K562 (cell line): ENCODE results near the gene ZSWIM4. TPM values are rescaled to one million over a fixed set of nuclear protein-coding genes. Genes with fewer than 3 reads are reported as not detected.

Experiments
- ATF3 ChIP-seq, 2 experiments: fragments of 450-650 bp in 1 of 2; sonication (generic) in 1 of 2; formaldehyde crosslinking in 1 of 2; IDR thresholded peaks in 1 of 2; conservative IDR thresholded peaks in 1 of 2; 2 replicates each; pipeline versions ENCODE4 v1.6.1 to v1.8.1; 2016 to 2023; ENCODE audit warnings: mild to moderate bottlenecking in 2 of 2, moderate library complexity in 2 of 2, inconsistent platforms in 1 of 2, missing genetic modification reagents in 1 of 2
- E2F8 ChIP-seq: fragments of 450-650 bp; IDR thresholded peaks from 2 replicates; pipeline ENCODE4 v1.7.1; 2018; ENCODE audit warnings: mild to moderate bottlenecking, low read depth; ENCODE audit not compliant: partially characterized antibody
- ESRRA ChIP-seq: fragments of 450-650 bp; IDR thresholded peaks from 2 replicates; pipeline ENCODE4 v1.6.1; 2014; ENCODE audit warnings: low read depth, mild to moderate bottlenecking, moderate library complexity, borderline replicate concordance
- HMGN3 ChIP-seq: IDR thresholded peaks from 2 replicates; pipeline ENCODE4 v1.6.1; 2011; ENCODE audit warnings: borderline replicate concordance, low read depth, mild to moderate bottlenecking, mixed read lengths, low read length; ENCODE audit not compliant: insufficient read length; ENCODE audit errors: extremely low read depth
- ILF3 ChIP-seq: fragments of 450-650 bp; IDR thresholded peaks from 2 replicates; pipeline ENCODE4 v1.6.1; 2018; ENCODE audit warnings: antibody characterized with exemption, mild to moderate bottlenecking, moderate library complexity, borderline replicate concordance
- MAZ ChIP-seq, 2 experiments: fragments of 450-650 bp in 1 of 2; sonication (generic) in 1 of 2; formaldehyde crosslinking; IDR thresholded peaks in 1 of 2; conservative IDR thresholded peaks in 1 of 2; 2 replicates each; pipeline versions ENCODE4 v1.4.0 to v1.5.0; 2020; ENCODE audit warnings: mild to moderate bottlenecking in 1 of 2, missing genetic modification reagents in 1 of 2
- NONO ChIP-seq, 2 experiments: fragments of 200-400 bp in 1 of 2; fragments of 450-650 bp in 1 of 2; formaldehyde crosslinking in 1 of 2; IDR thresholded peaks; 2 replicates each; pipeline ENCODE4 v1.6.1; 2017; ENCODE audit warnings: low read depth in 2 of 2, mild to moderate bottlenecking in 2 of 2, moderate library complexity in 2 of 2, low read length in 1 of 2
- OTX1 ChIP-seq: fragments of 450-650 bp; formaldehyde crosslinking; IDR thresholded peaks from 2 replicates; pipeline ENCODE4 v1.4.0; 2022; ENCODE audit warnings: mild to moderate bottlenecking
- RNF219 ChIP-seq: fragments of 250-450 bp; sonication (Bioruptor Pico); IDR thresholded peaks from 2 replicates; pipeline ENCODE4 v1.5.0; 2022; ENCODE audit warnings: mild to moderate bottlenecking
- TCF15 ChIP-seq: fragments of 250-450 bp; sonication (Bioruptor Pico); IDR thresholded peaks from 2 replicates; pipeline ENCODE4 v1.8.0; 2022; ENCODE audit warnings: moderate library complexity, mild to moderate bottlenecking, inconsistent platforms
- THAP7 ChIP-seq: fragments of 250-450 bp; sonication (Bioruptor Pico); IDR thresholded peaks from 2 replicates; pipeline ENCODE4 v1.5.0; 2021
- THRAP3 ChIP-seq: fragments of 450-650 bp; IDR thresholded peaks from 2 replicates; pipeline ENCODE4 v1.6.1; 2016; ENCODE audit warnings: mild to moderate bottlenecking, inconsistent platforms, borderline replicate concordance
- VEZF1 ChIP-seq: fragments of 200-800 bp; sonication (Bioruptor generic); IDR thresholded peaks from 2 replicates; pipeline ENCODE4 v1.6.1; 2017; ENCODE audit warnings: missing genetic modification characterization, missing compliant biosample characterization
- ZNF589 ChIP-seq: fragments of 200-800 bp; sonication (Bioruptor generic); IDR thresholded peaks from 2 replicates; pipeline ENCODE4 v1.6.1; 2016; ENCODE audit warnings: low read depth, missing genetic modification characterization, missing compliant biosample characterization
- ZNF764 ChIP-seq: fragments of 250-450 bp; sonication (Bioruptor Pico); IDR thresholded peaks from 2 replicates; pipeline ENCODE4 v1.4.0; 2020; ENCODE audit warnings: low read depth, mild to moderate bottlenecking, moderate library complexity
- polyA plus RNA-seq, 8 experiments: library from polyadenylated mRNA; depleted of rRNA in 4 of 8; stranded (reverse) in 5 of 8; unstranded in 3 of 8; fragments of >200 nt; fragmentation: Nextera tagmentation in 2 of 8; fragmentation: Illumina TruSeq in 1 of 8; extraction: Ambion mirVana in 2 of 8; extraction: Trizol in 1 of 8; gene quantifications; 2 replicates each; pipeline versions ENCODE4 v1.2.1 to v1.2.3, GENCODE V29; 2011 to 2014; ENCODE audit warnings: inconsistent platforms in 1 of 8, missing spikeins in 1 of 8
- total RNA-seq, 7 experiments: library from RNA; depleted of rRNA in 6 of 7; stranded (reverse); fragments of >200 nt in 6 of 7; fragmentation: Illumina TruSeq in 2 of 7; extraction: Trizol in 2 of 7; gene quantifications; 2 replicates each; pipeline versions ENCODE4 v1.2.1 to v1.2.3, GENCODE V29; 2011 to 2021; ENCODE audit warnings: low replicate concordance in 1 of 7

ZSWIM4 gene
- total and polyA plus RNA-seq, 9 of the 15 experiments (the other 6 are each of a cell fraction or from before 2014, with no cell fraction given): 0.25 to 3.7 (median 0.79) TPM; not detected in 2

GRCh38 chr19:13833330-13834243, 38.3 kb downstream of the ZSWIM4 start (continued):
- TF ChIP-seq OTX1 (CRISPR knock-in tag) (0 out of 2 replicates have a peak, but pooled peaks have one; percentile 24), THRAP3 (no peak), ILF3 (peak; percentile 88; the same call in 1 of the 2 replicates), E2F8 (peak; percentile 60), ESRRA (peak; percentile 54; the same call in 1 of the 2 replicates), VEZF1 (CRISPR knock-in tag) (peak; percentile 53), NONO (IDR thresholded peaks at IDR 0.05; ENCODE audit: low read depth in 2 of 2, low read length in 1 of 2) (peak in 1 of 2 experiments; percentile 77; a peak in 1 of 4 replicates), ZNF764 (CRISPR knock-in tag) (no peak), THAP7 (CRISPR knock-in tag) (no peak), ZNF589 (CRISPR knock-in tag) (no peak), ATF3 (IDR thresholded peaks at IDR 0.05) (no peak), ATF3 (CRISPR knock-in tag; conservative IDR thresholded peaks at IDR 0.05) (no peak), TCF15 (CRISPR knock-in tag) (no peak), RNF219 (CRISPR knock-in tag) (no peak), HMGN3 (peak; percentile 84), MAZ (CRISPR knock-in tag; conservative IDR thresholded peaks at IDR 0.05 in 1 of 2, IDR thresholded peaks at IDR 0.05 in 1 of 2) (peak; percentile 68 to 81; a peak in 2 of 4 replicates)
